ENCODE results near the gene PIGP.

PIGP gene

DNA sequence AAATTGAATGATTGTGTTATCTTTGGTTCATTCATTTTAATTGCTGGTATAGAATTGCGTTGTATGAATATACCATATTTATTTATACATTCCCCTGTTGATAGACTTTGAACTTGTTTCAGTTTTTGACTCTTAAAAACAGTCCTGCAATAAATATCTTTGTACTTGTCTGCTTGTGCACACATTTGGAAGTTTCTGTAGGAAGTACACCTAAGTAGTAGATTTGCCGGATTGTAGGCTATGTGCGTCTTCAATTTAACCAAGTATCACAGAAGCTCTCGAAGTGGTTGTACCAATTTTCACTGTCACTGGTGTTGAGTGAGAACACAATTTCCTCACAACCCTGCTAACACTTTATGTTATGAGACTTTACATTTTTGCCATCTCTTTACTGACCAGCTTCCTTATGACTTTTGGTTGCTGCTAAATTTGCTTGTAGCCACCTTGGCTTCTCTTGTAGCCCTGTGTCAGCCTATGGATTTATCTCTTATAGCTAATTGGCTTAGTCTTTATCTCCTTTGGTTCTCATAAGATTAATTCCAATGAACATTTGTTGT is 2.4 kb upstream of the PIGP start:
- DNase-seq (ENCODE audit: low read depth), result no peak
- no peak overlapping the region for H3K4me3 ChIP-seq (ENCODE audit: low read length)
- TF ChIP-seq, protein P1, sequence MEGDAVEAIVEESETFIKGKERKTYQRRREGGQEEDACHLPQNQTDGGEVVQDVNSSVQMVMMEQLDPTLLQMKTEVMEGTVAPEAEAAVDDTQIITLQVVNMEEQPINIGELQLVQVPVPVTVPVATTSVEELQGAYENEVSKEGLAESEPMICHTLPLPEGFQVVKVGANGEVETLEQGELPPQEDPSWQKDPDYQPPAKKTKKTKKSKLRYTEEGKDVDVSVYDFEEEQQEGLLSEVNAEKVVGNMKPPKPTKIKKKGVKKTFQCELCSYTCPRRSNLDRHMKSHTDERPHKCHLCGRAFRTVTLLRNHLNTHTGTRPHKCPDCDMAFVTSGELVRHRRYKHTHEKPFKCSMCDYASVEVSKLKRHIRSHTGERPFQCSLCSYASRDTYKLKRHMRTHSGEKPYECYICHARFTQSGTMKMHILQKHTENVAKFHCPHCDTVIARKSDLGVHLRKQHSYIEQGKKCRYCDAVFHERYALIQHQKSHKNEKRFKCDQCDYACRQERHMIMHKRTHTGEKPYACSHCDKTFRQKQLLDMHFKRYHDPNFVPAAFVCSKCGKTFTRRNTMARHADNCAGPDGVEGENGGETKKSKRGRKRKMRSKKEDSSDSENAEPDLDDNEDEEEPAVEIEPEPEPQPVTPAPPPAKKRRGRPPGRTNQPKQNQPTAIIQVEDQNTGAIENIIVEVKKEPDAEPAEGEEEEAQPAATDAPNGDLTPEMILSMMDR (IDR thresholded peaks at IDR 0.05; ENCODE audit: insufficient read depth, low read depth, low read length, missing control alignments), result no peak

DNA sequence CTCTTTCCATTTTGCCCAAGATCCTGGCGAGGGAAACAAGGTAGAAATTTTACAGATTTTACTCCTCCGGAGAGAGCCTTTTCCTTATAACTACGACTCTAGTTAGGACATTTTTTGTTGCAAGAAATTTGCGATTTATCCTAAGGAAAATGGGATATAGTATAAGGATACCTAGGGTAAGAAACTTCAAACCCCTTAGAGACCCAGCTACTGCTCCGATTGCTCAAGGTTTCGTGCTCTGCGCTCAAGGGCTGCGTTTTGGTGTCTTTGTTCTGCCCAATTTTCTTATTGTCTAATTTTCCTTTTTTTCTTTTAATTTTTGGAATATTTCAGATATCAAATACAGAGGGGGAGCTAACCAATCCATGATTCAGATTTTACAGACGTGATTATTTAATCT is 1.7 kb upstream of the PIGP start:
- peak; percentile 13 for DNase-seq (ENCODE audit: low read depth)
- TF ChIP-seq, protein P1 (IDR thresholded peaks at IDR 0.05; ENCODE audit: insufficient read depth, low read depth, low read length, missing control alignments), result no peak
- peak overlapping the region; percentile 82 for H3K4me3 ChIP-seq (ENCODE audit: low read length)

DNA sequence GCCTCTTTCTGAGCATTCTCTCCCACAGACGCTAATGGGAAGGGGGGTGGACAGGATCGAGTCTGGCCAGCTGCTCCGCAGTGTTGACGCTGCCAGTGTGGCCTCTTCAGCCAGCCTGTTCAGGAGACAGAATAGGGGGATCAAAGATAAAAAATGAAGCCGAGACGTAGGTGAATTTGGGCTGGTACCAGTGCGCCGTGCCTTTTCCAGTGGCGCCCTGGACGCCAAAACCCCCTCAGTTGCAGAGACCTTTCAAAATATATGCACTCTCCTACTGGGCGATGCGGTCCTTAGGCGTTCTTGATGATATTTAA is 1.3 kb upstream of the PIGP start:
- peak; percentile 27 for DNase-seq (ENCODE audit: low read depth)
- H3K4me3 ChIP-seq (ENCODE audit: low read length), result peak overlapping the region; percentile 82
- TF ChIP-seq, protein P1 (IDR thresholded peaks at IDR 0.05; ENCODE audit: insufficient read depth, low read depth, low read length, missing control alignments), result no peak

DNA sequence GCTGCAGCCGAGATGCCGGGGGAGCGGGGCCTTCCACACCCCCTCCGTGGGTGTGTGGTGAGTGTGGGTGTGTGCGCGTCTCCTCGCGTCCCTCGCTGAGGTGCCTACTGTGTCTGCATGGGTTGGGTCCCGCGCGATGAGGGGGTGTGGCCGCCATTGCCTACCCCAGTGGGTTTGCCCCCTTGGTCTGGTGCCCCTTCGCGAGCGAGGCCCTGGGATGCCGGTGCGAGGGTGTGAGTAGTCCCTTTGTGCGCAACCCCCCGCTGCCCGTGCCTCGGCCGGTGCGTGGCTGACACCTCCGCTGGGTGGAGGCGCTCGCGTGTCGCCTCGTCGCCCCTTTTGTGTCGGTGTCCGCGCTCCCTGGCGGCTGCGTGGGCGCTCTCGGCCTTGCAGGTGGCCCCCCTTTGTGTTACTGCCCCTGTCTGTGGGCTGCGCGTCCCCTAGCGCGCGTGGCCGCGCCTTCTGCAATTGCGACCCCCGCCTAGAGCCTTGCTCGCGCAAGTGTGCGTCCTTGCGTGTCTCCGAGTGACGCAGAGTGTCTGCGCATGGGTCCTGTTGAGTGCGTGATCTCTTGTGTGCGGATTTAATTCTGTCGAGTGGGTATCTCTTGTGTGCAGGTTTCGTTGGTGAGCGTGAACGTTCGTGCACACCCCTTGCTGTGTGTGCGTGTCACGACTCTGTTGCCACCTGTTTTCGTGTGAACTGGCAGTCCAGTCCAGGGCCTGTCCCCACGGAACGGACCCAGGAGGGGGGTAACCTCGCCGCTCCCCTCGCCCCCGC is 736 bp upstream of the PIGP start:
- H3K4me3 ChIP-seq (ENCODE audit: low read length), result peak overlapping the region; percentile 82
- TF ChIP-seq, protein P1 (IDR thresholded peaks at IDR 0.05; ENCODE audit: insufficient read depth, low read depth, low read length, missing control alignments), result no peak
- peak; percentile 39 for DNase-seq (ENCODE audit: low read depth)

DNA sequence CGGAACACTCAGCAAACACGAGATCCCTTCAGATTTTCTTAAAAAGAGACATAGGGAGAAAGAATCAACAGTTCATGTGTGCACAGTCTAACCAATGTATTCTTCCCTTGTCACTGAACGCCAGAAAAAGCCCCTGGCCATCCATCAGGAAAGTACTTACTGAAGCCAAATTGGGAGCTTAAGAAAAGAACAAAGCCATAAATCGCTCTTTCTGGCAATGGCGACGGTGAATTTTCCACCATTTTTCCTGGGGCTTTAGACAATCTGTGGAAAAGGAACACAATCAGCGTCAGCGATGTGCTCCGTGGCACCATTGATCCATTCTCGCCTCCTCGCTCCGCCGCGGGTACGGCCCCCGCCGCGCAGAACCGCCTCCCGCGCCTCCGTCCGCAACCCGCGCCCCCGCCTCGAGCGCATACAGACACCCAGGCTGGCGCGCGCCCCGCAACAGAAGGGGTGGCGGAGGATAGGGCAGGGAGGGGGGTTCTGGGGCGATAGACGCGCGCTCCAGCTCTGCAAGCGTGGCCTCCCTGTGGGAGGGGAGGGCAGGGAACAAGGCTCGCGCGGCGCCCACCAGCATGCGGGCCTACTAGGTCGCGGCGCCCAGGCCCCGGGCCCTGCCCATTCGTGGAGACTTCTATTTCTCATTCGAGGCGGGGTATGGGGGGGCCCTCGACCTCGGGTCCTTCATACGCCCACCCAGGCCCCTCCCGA is 440 bp downstream of the PIGP start:
- TF ChIP-seq, protein P1 (IDR thresholded peaks at IDR 0.05; ENCODE audit: insufficient read depth, low read depth, low read length, missing control alignments), result no peak
- peak overlapping the region; percentile 69 for H3K4me3 ChIP-seq (ENCODE audit: low read length)

DNA sequence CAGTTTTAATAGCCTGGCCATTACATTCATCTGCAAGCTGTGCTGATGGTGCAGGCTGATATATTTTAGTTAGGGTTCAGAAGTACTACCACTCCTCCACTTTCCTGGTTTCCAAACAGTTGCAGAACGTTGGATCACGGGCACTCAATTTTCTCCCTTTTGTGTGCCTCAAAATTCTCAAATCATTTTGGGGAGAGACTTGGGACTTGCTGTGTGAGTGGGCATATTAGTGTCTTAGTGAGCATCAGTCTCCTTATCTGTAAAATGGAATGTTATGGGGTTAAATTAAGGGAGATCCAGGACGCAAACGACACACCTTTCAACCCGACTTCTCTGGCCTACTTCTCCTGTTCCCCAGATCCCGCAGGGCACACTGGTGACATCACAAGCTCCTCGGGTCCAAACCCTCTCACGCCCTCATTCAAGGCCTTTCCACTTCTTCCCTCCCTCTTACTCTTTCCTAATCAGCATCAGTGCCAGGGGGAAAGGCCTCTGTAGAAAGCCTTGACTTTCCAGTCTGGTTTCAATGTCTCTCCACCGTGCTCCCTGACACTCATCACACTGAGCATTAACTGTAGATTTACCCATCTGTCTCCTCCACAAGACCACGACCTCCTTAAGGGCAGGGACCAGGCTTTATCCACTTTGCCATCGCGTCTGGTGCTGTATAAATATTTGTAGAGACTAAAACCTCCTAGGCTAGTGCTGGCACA is 1.2 kb downstream of the PIGP start:
- H3K4me3 ChIP-seq (ENCODE audit: low read length), result peak overlapping the region; percentile 69
- TF ChIP-seq, protein P1 (IDR thresholded peaks at IDR 0.05; ENCODE audit: insufficient read depth, low read depth, low read length, missing control alignments), result no peak
- DNase-seq (ENCODE audit: low read depth), result peak; percentile 74

More for the DNA sequence above, 440 bp downstream of the PIGP start:
- DNase-seq (ENCODE audit: low read depth), result peak; percentile 62

Measured in epithelial cell of esophagus (primary cell).